DOHH2 (cell line): ENCODE data around the gene TMEM183A.

Experiments used
- CTCF ChIP-seq: fragments of 200-600 bp; sonication (generic); IDR thresholded peaks from one replicate; pipeline ENCODE4 v1.5.1; 2014; ENCODE audit warnings: antibody characterized with exemption, mild to moderate bottlenecking, low read depth, low read length; ENCODE audit not compliant: poor library complexity, severe bottlenecking
- EZH2phosphoT487 ChIP-seq: fragments of 200-600 bp; sonication (generic); IDR thresholded peaks from 2 replicates; pipeline ENCODE4 v1.6.1; 2017; ENCODE audit warnings: borderline replicate concordance, mild to moderate bottlenecking, antibody characterized with exemption, low read length, moderate library complexity, mixed read lengths

DNA sequence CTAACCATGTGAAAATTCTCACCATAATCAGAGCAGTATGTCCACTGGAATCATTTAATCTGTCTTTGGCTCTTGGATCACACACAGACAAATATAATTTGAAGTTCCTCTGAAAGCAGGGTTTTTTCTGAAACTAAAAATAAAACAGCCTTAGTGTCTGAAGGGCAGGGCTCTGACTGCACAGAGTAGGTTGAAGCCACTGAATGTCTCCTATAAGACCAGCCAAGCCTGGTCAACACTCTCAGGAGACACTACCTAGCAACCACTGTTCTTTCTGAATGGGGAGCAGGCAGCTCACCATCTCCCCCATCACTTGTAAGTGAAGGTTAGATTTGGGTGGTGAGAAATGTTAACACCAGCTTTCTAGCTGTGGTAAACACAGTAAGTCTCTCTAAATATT is 16.1 kb upstream of the TMEM183A start:
- no peak for TF ChIP-seq CTCF
- no peak for TF ChIP-seq EZH2phosphoT487
